GM23248 (cell line): ENCODE measurements around the gene ZNF679.

Experiments used
- EZH2 ChIP-seq: fragments of 200-600 bp; sonication (generic); IDR thresholded peaks from 2 replicates; pipeline ENCODE4 v1.6.1; 2018; ENCODE audit warnings: antibody characterized with exemption, mild to moderate bottlenecking; ENCODE audit not compliant: insufficient read depth, poor library complexity, severe bottlenecking
- EZH2phosphoT487 ChIP-seq: fragments of 200-600 bp; sonication (generic); IDR thresholded peaks from 2 replicates; pipeline ENCODE4 v1.6.1; 2018; ENCODE audit warnings: antibody characterized with exemption, moderate library complexity, mild to moderate bottlenecking, low read depth; ENCODE audit not compliant: insufficient read depth

DNA sequence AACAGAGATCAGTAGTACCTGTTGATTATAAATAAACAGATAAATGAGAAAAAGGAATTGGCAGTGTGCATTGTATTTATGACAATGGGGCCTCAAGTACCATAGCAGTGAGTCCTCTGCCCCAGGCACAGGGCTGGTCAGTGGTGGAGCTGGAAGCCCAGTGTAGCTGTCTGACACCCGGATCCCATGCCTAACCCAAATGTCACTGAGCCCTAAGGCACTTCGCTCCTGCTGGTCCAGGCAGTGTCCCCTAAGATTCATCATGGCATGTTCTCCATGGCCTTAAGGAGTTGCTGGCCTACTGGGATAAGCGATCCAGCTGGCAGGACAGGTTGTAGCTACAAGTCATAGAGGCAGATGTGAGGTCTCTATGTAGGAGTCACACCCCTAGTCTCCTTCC, 82.2 kb downstream of the ZNF679 start:
- TF ChIP-seq EZH2 (no peak), EZH2phosphoT487 (no peak)
